BLaER1 (cell line): Measurements from ENCODE around the gene KCMF1.

Experiments
- H3K27ac ChIP-seq: shearing (Covaris generic); formaldehyde crosslinking; 2 replicates; pipeline ENCODE4 v1.8.1; 2022
- H3K27me3 ChIP-seq: shearing (Covaris generic); formaldehyde crosslinking; 2 replicates; pipeline ENCODE4 v1.8.1; 2022
- H3K36me3 ChIP-seq: shearing (Covaris generic); formaldehyde crosslinking; 2 replicates; pipeline ENCODE4 v1.8.1; 2022
- H3K4me1 ChIP-seq: shearing (Covaris generic); formaldehyde crosslinking; 2 replicates; pipeline ENCODE4 v1.8.1; 2022
- H3K4me2 ChIP-seq: shearing (Covaris generic); formaldehyde crosslinking; 2 replicates; pipeline ENCODE4 v1.8.1; 2022
- H3K4me3 ChIP-seq: shearing (Covaris generic); formaldehyde crosslinking; 2 replicates; pipeline ENCODE4 v1.8.1; 2022
- H3K9ac ChIP-seq: shearing (Covaris generic); formaldehyde crosslinking; 2 replicates; pipeline ENCODE4 v1.8.1; 2022
- H3K9me3 ChIP-seq: shearing (Covaris generic); formaldehyde crosslinking; 2 replicates; pipeline ENCODE4 v1.8.1; 2022
- H4K20me1 ChIP-seq: shearing (Covaris generic); formaldehyde crosslinking; 2 replicates; pipeline ENCODE4 v1.8.1; 2022
- Cebpa-rat ChIP-seq: shearing (Covaris generic); IDR thresholded peaks from 2 replicates; pipeline ENCODE4 v1.8.1; 2022

KCMF1 gene

GRCh38 chr2:84980263-84980983 lies 9.5 kb downstream of the KCMF1 start:
- H3K36me3 ChIP-seq = peaks cover 61% of the 10 kb centered on the region
- no peak overlapping the region for H3K4me2 ChIP-seq
- no peak overlapping the region for H3K27ac ChIP-seq
- H3K27me3 ChIP-seq = no peaks in the 10 kb centered on the region
- H3K9ac ChIP-seq = no peak overlapping the region
- peaks cover 100% of the 10 kb centered on the region for H4K20me1 ChIP-seq
- peaks cover 10% of the 10 kb centered on the region for H3K4me1 ChIP-seq
- no peak for TF ChIP-seq Cebpa-rat
- no peak overlapping the region for H3K4me3 ChIP-seq
- no peaks in the 10 kb centered on the region for H3K9me3 ChIP-seq

GRCh38 chr2:84986018-84986417 lies 15.1 kb downstream of the KCMF1 start:
- no peaks in the 10 kb centered on the region for H3K4me1 ChIP-seq
- H3K4me3 ChIP-seq = no peak overlapping the region
- no peak overlapping the region for H3K9ac ChIP-seq
- H3K4me2 ChIP-seq = no peak overlapping the region
- H4K20me1 ChIP-seq = peaks cover 100% of the 10 kb centered on the region
- no peaks in the 10 kb centered on the region for H3K27me3 ChIP-seq
- peaks cover 34% of the 10 kb centered on the region for H3K36me3 ChIP-seq
- H3K27ac ChIP-seq = no peak overlapping the region
- TF ChIP-seq Cebpa-rat = no peak
- no peaks in the 10 kb centered on the region for H3K9me3 ChIP-seq

- TF ChIP-seq Cebpa-rat = no peak
- Histone ChIP-seq H3K4me3 (no peak overlapping the region), H3K36me3 (peaks cover 34% of the 10 kb centered on the region), H3K27me3 (no peaks in the 10 kb centered on the region), H3K4me1 (no peaks in the 10 kb centered on the region), H3K9me3 (no peaks in the 10 kb centered on the region), H4K20me1 (peaks cover 100% of the 10 kb centered on the region), H3K4me2 (no peak overlapping the region), H3K9ac (no peak overlapping the region), H3K27ac (no peak overlapping the region)
Measured at GRCh38 chr2:84989422-84989821, 18.5 kb downstream of the KCMF1 start.

- Histone ChIP-seq H3K36me3 (peaks cover 33% of the 10 kb centered on the region), H3K4me1 (no peaks in the 10 kb centered on the region), H3K9me3 (no peaks in the 10 kb centered on the region), H3K27me3 (no peaks in the 10 kb centered on the region), H3K27ac (no peak overlapping the region), H3K4me3 (no peak overlapping the region), H4K20me1 (peaks cover 100% of the 10 kb centered on the region), H3K4me2 (no peak overlapping the region), H3K9ac (no peak overlapping the region)
- TF ChIP-seq Cebpa-rat = no peak
Measured at GRCh38 chr2:84989927-84990326, 19.0 kb downstream of the KCMF1 start.

- Histone ChIP-seq H3K4me3 (no peak overlapping the region), H3K9me3 (no peaks in the 10 kb centered on the region), H3K36me3 (peaks cover 29% of the 10 kb centered on the region), H4K20me1 (peaks cover 100% of the 10 kb centered on the region), H3K4me1 (no peaks in the 10 kb centered on the region), H3K4me2 (no peak overlapping the region), H3K27ac (no peak overlapping the region), H3K27me3 (no peaks in the 10 kb centered on the region), H3K9ac (no peak overlapping the region)
- TF ChIP-seq Cebpa-rat = no peak
Measured at GRCh38 chr2:84991404-84992160, 20.6 kb downstream of the KCMF1 start.

GRCh38 chr2:84995826-84996225 lies 24.9 kb downstream of the KCMF1 start:
- no peak for TF ChIP-seq Cebpa-rat
- H3K4me1 ChIP-seq = peaks cover 8% of the 10 kb centered on the region; the same call in 1 of the 2 replicates
- H3K27ac ChIP-seq = no peak overlapping the region
- H3K9me3 ChIP-seq = 0 out of 2 replicates have a peak, but pooled peaks cover 5% of the 10 kb centered on the region
- H3K4me2 ChIP-seq = no peak overlapping the region
- peaks cover 42% of the 10 kb centered on the region for H3K36me3 ChIP-seq
- H3K4me3 ChIP-seq = no peak overlapping the region
- H3K9ac ChIP-seq = no peak overlapping the region
- H4K20me1 ChIP-seq = peaks cover 98% of the 10 kb centered on the region
- no peaks in the 10 kb centered on the region for H3K27me3 ChIP-seq

GRCh38 chr2:84996909-84997308 lies 25.9 kb downstream of the KCMF1 start:
- Histone ChIP-seq H3K9ac (no peak overlapping the region), H3K36me3 (peaks cover 42% of the 10 kb centered on the region), H3K4me2 (no peak overlapping the region), H3K4me3 (no peak overlapping the region), H3K9me3 (peaks cover 14% of the 10 kb centered on the region), H3K27ac (no peak overlapping the region), H4K20me1 (peaks cover 98% of the 10 kb centered on the region), H3K27me3 (no peaks in the 10 kb centered on the region), H3K4me1 (peaks cover 8% of the 10 kb centered on the region; the same call in 1 of the 2 replicates)
- no peak for TF ChIP-seq Cebpa-rat

GRCh38 chr2:84999553-84999955 lies 28.6 kb downstream of the KCMF1 start:
- Histone ChIP-seq H3K4me2 (peak overlapping the region; percentile 21; the same call in 1 of the 2 replicates), H3K27me3 (no peaks in the 10 kb centered on the region), H3K4me3 (no peak overlapping the region), H3K9me3 (peaks cover 38% of the 10 kb centered on the region), H3K4me1 (peaks cover 8% of the 10 kb centered on the region; the same call in 1 of the 2 replicates), H3K9ac (no peak overlapping the region), H4K20me1 (peaks cover 98% of the 10 kb centered on the region), H3K36me3 (peaks cover 53% of the 10 kb centered on the region), H3K27ac (no peak overlapping the region)
- no peak for TF ChIP-seq Cebpa-rat

GRCh38 chr2:85001595-85001994 lies 30.6 kb downstream of the KCMF1 start:
- TF ChIP-seq Cebpa-rat = no peak
- Histone ChIP-seq H3K9ac (no peak overlapping the region), H3K36me3 (peaks cover 62% of the 10 kb centered on the region)

GRCh38 chr2:85002534-85002933 lies 31.6 kb downstream of the KCMF1 start:
- Histone ChIP-seq H3K27ac (no peak overlapping the region), H3K9ac (no peak overlapping the region), H4K20me1 (peaks cover 96% of the 10 kb centered on the region), H3K36me3 (peaks cover 66% of the 10 kb centered on the region), H3K4me2 (no peak overlapping the region), H3K4me3 (no peak overlapping the region), H3K4me1 (peaks cover 8% of the 10 kb centered on the region; the same call in 1 of the 2 replicates), H3K27me3 (no peaks in the 10 kb centered on the region), H3K9me3 (peaks cover 57% of the 10 kb centered on the region)
- no peak for TF ChIP-seq Cebpa-rat

More at GRCh38 chr2:85001595-85001994, 30.6 kb downstream of the KCMF1 start:
- Histone ChIP-seq H3K27me3 (no peaks in the 10 kb centered on the region), H3K4me1 (peaks cover 8% of the 10 kb centered on the region; the same call in 1 of the 2 replicates), H3K4me3 (no peak overlapping the region), H4K20me1 (peaks cover 96% of the 10 kb centered on the region), H3K4me2 (no peak overlapping the region), H3K9me3 (peaks cover 47% of the 10 kb centered on the region), H3K27ac (no peak overlapping the region)
